Kidney epithelial cell (primary cell): Measurements from ENCODE around the gene JADE3. TPM values are rescaled to one million over a fixed set of nuclear protein-coding genes. Genes with fewer than 3 reads are reported as not detected.

Source experiments
- DNase-seq: peaks from one replicate; pipeline ENCODE4 v3.0.0-alpha.2; 2010; ENCODE audit warnings: low read depth
- H3K27me3 ChIP-seq: 2 replicates; pipeline ENCODE4 v1.6.0; 2011; ENCODE audit warnings: low read length; ENCODE audit not compliant: control insufficient read depth, insufficient read depth
- H3K36me3 ChIP-seq: 2 replicates; pipeline ENCODE4 v1.5.1; 2011; ENCODE audit warnings: low read length; ENCODE audit not compliant: control insufficient read depth, insufficient read depth
- H3K4me3 ChIP-seq: 2 replicates; pipeline ENCODE4 v1.5.1; 2011; ENCODE audit warnings: low read depth, mild to moderate bottlenecking, control low read depth, low read length
- total RNA-seq: library from RNA; depleted of rRNA; stranded (reverse); fragments of >200 nt; gene quantifications from 2 replicates; pipeline ENCODE4 v1.2.3, GENCODE V29; 2015
- TF ChIP-seq, protein P1 (sequence below): IDR thresholded peaks from 2 replicates; pipeline ENCODE4 v1.5.1; 2011; ENCODE audit warnings: mild to moderate bottlenecking, moderate library complexity, low read length, control low read depth, inconsistent platforms; ENCODE audit not compliant: insufficient read depth, poor library complexity, severe bottlenecking

JADE3 gene
- total RNA-seq, 1 donor from 2014 or later: 9.4 TPM

- no peak for DNase-seq
- Histone ChIP-seq H3K4me3 (no peak overlapping the region), H3K36me3 (no peaks in the 10 kb centered on the region), H3K27me3 (no peaks in the 10 kb centered on the region)
- TF ChIP-seq, protein P1, sequence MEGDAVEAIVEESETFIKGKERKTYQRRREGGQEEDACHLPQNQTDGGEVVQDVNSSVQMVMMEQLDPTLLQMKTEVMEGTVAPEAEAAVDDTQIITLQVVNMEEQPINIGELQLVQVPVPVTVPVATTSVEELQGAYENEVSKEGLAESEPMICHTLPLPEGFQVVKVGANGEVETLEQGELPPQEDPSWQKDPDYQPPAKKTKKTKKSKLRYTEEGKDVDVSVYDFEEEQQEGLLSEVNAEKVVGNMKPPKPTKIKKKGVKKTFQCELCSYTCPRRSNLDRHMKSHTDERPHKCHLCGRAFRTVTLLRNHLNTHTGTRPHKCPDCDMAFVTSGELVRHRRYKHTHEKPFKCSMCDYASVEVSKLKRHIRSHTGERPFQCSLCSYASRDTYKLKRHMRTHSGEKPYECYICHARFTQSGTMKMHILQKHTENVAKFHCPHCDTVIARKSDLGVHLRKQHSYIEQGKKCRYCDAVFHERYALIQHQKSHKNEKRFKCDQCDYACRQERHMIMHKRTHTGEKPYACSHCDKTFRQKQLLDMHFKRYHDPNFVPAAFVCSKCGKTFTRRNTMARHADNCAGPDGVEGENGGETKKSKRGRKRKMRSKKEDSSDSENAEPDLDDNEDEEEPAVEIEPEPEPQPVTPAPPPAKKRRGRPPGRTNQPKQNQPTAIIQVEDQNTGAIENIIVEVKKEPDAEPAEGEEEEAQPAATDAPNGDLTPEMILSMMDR: no peak
Measured at GRCh38 chrX:47060708-47061107, 148.5 kb downstream of the JADE3 start.

GRCh38 chrX:47061238-47061919 lies 149.2 kb downstream of the JADE3 start:
- Histone ChIP-seq H3K27me3 (no peaks in the 10 kb centered on the region), H3K4me3 (no peak overlapping the region), H3K36me3 (no peaks in the 10 kb centered on the region)
- no peak for DNase-seq
- TF ChIP-seq, protein P1: no peak

DNA sequence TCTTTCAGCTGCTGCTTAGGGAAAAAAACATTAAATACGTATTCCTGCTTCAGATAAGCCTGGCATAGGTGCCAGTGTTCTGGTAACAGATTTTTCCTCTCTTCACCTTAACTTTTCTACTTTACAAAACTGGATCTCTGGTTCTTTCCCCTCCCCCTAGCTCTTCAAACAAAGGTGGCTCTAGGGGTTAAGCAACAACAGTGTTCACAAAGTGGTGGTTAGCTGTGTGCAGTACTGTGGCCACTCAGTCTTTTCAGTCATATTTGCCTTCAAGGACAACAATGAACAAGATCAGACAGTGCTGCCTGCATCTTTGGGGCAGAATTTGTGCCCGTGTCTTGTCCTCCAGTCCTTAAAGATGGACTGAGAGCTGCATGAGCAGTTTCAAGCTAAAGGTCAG lies 151.0 kb downstream of the JADE3 start:
- TF ChIP-seq, protein P1: no peak
- no peak for DNase-seq
- no peaks in the 10 kb centered on the region for H3K36me3 ChIP-seq
- H3K27me3 ChIP-seq: no peaks in the 10 kb centered on the region
- H3K4me3 ChIP-seq: no peak overlapping the region

DNA sequence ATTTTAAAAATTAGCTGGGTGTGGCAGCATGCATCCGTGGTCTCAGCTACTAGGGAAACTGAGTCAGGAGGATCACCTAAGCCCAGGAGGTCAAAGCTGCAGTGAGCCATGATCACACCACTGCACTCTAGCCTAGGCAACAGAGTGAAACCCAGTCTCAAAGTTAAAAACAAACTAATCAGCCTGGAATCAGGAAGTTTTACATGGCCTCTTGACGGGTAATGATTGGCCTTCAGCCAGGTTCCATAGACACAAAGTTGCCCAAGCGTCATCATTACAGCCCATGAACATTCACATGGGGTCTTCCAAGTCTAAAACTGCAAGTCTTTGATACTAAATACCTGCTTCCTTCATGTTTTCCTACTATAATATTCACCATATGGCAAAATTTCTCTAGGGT lies 156.0 kb downstream of the JADE3 start:
- no peak for DNase-seq
- Histone ChIP-seq H3K27me3 (no peaks in the 10 kb centered on the region), H3K36me3 (no peaks in the 10 kb centered on the region), H3K4me3 (no peak overlapping the region)
- TF ChIP-seq, protein P1: no peak

- Histone ChIP-seq H3K36me3 (no peaks in the 10 kb centered on the region), H3K27me3 (no peaks in the 10 kb centered on the region), H3K4me3 (no peak overlapping the region)
- TF ChIP-seq, protein P1: no peak
- DNase-seq: no peak
Measured at GRCh38 chrX:47068720-47069119, 156.5 kb downstream of the JADE3 start.

GRCh38 chrX:47078129-47079043 lies 166.2 kb downstream of the JADE3 start, which contains the start of gene RGN:
Gene RGN (plus strand): TSS chrX:47078443. CDS start chrX:47081145, 2,702 bp downstream.
- Histone ChIP-seq H3K4me3 (peak within 1 kb of the TSS; percentile 25), H3K27me3 (no peaks in the 10 kb centered on the region), H3K36me3 (no peaks in the 10 kb centered on the region)
- TF ChIP-seq, protein P1: no peak
- DNase-seq: no peak
